ENCODE measurements around the gene MSI2.

Gene MSI2

DNA sequence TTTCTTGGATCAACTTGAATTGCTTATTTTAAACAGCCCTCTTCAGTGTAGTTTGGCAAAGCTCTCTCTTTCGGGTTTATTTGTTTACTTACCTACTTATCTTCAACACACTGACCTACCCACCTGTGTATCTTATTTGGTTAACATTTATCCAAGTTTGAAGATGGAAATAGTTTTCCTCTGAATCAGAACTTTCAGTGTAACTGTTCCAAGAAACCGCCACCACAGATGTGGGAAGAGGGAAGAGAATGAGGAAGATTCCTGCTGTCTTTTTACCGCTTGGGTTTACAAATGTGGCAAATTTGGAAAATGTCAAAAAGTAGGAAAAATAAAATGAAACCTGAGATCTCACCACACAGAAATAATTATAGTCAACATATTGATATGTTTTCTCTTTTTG, 115.8 kb downstream of the MSI2 start:
- DNase-seq, result peak; percentile 52

DNA sequence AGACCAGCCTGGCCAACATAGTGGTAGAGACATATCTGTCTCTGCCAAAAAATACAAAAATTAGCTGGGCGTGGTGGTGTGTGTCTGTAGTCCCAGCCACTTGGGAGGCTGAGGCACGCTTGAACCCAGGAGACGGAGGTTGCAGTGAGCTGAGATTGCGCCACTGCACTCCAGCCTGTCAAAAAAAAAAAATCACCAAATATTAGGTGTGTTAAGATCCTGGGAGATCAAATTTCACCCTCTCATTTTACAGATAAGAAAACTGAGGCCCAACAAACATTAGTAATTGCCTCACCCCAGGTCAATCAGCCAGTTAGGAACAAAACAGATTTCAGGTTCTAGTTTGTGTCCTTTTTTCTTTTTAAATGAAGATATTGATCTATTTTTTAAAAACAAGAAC, 116.7 kb downstream of the MSI2 start:
- DNase-seq, result no peak

DNA sequence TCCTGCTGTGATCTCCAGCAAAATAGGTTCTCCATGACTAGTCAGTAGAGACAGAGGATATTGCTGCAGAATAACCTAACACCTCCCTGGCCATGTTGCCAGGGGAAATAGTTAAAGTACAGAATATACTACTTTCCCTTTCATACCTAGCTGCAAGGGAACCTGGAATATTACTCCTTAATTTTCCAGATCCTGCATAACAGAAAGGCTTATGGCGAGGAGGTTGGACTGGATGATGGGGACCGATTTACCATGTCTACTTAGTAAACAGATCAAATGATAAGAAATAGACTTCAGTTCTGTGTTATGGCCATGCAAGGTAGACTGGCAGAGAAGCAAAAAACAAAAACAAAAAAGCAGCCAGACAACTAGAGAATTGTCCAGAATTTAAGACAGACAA, 117.4 kb downstream of the MSI2 start:
- DNase-seq, result no peak

DNA sequence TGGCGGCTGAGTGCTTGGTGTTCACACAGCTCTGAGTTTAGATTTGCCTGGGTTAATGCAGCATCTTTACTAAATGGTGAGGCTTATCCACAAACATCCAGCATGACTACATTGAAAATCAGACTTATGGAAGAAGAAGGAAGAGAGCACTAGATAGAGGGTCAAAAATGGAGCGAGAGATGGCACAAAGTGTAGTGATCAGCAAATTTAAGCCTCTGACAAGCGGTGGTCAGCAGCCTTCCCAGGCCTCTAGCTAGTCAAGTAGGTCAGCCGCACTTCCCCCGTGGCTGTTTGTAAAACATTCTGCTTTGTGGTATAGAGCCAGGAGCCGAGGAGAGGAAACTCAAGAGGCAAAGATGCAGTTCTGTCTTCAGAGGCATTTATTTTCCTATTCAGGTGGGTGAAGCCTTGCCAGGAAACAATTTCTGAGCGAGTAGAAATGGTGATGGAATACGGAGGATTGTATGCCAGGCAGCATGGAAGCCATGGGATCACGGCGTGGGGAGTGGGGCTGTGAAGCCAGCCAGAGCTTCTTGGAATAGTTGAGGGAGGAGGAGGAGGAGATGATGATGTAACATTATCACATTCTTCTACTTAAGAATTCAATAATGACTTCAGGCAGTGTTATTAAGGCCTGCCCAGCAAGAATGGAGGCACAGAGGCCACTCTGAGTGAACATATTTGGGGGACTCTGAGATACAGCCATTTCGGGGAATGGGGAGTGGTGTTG, 118.9 kb downstream of the MSI2 start:
- DNase-seq, result no peak

DNA sequence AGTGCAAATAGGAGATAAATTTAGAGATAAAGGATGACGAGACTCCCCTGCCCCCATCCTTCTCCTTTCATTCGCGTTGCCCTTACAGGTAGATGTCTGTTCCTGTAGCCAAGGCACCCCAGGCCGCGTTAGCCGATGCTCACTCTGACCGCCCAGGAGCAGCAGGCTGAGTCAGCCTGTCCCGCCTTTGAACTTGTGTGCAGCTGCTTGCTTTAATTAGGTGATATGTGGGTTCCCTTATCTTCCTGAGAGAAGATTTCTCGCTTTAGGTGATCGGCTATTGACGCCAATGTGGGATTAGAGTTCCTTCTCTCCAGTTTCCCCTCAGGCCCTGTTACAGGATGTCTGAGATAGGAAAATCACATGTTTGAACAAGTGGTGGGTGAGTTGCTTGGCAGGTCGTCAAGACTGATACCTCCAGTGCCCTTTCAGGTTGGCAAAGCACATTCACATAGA, 119.5 kb downstream of the MSI2 start:
- DNase-seq, result no peak

DNA sequence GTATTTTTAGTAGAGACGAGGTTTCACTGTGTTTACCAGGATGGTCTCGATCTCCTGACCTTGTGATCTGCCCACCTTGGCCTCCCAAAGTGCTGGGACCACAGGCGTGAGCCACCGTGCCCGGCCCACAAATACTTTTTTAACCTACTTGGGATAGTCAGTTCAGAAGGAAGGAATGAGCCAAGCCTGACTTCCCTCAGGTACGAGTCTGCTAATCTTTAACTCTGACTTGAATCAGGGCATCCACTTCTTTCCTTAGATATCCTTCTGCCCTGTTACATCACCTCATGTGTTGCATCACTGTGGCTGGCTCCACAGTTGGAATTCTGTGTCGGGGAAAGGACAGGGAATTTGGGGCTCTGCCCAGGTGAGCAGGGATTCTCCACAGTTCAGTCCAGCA, 120.8 kb downstream of the MSI2 start:
- DNase-seq, result no peak

DNA sequence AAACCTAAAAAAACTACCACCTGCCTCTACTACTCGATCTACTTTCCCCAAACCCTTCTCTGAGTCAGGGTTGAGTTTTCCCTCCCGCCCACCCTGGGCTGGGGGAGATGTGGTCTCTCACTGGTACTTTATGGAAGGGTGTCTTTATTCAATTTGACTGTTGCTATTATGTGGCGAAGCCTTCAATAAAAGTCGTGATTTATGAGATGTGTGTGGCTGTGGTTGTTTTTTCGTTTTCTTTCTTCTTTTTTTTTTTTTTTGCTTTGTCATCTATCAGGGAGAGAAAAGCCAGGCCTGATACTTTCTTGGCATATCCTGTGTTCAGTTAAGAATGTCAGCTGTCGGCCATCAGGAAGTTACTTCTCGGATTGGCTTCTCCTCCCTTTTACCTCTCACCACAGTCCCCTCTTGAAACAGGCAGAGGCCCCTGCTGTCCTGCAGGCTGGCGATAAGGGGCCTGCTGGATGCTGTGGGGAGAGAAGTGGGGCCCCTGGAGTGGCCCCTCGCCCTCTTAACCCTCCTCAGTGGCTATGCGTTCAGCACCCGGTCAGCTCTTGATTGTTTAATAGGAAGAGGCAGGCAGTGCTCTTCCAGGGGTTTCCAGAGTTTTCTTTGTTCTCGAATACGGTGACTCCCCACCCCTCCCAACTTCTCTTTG, 123.0 kb downstream of the MSI2 start:
- DNase-seq, result no peak

DNA sequence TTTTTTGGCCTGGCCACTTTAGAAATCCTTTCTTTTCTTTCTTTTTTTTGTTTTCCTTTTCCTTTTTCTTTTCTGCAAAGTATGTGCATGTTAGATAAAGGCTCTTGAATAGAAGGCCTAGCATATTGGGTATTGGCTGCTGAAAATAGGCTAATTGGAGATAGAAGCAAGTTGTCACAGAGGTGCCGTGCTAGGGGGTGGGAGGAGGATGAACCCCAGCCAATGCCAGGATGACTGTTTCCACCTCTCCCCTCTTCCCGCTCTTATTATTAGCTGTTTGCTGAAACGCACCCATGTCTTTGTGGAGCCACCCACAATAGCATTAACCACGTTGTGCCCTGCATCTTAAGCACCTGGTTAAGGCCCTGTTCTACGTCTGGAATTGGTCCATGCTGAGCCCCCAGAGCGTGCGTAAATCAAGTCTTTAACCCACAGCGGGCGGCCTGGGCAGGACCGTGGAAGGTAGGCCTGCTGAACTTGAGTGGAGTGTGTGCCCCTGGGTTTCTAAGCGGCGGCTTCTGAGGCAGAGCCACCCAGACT, 123.6 kb downstream of the MSI2 start:
- no peak for DNase-seq

DNA sequence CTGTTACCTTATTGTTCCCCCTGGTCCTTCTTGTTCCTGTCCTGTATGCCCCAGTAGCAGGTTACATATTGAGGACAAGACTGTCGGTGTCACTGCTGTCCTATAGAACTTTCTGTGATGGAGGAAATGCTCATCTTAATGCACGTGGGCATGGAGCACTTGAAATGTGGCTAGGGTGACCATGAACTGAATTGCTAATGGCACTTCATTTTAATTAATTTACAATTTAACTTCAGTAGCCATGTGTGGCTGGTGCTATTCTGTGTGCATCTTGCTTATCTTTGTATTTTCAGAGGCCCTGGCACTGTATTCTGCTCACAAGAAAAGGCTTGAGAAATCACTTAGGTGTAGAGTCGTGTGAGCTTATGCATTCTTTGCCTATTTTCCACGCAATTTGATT, 125.2 kb downstream of the MSI2 start:
- DNase-seq, result no peak

DNA sequence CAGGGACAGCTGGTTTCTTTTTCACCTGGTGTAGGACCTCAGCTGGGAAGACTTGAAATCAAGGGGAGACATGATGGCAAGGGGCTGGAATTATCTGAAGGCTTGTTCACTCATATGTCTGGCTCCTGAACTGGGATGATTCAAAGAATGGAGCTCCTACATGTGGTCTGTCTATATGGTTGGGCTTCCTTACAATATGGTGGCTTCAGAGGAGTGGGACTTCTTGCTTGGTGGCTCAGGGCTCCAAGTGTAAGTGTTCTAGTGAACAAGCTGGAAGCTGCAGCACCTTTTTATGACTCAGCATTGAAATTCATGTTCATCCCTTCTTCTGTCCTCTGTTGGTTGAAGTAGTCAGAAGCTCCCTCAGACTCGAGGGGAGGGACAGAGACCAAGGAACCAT, 127.9 kb downstream of the MSI2 start:
- DNase-seq, result no peak

DNA sequence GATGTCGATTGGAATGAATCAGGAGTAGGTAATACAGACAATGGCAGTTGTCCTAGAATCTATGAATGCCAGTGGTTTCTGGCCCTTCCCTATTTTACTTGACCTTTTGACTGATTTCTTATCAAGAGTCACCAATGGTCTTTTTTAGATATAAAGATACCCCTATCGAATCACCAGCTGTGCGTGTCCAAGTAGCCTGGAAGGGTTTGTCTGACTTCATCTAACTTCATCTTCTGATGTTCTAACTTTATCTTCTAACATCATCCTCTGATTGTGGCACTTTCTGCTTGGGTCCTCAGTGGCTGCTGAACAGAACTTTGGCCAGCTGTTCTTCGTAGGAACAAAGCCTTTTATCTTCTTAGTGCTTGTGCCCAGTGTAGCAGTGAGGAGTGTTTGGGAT, 129.7 kb downstream of the MSI2 start:
- DNase-seq, result no peak

DNA sequence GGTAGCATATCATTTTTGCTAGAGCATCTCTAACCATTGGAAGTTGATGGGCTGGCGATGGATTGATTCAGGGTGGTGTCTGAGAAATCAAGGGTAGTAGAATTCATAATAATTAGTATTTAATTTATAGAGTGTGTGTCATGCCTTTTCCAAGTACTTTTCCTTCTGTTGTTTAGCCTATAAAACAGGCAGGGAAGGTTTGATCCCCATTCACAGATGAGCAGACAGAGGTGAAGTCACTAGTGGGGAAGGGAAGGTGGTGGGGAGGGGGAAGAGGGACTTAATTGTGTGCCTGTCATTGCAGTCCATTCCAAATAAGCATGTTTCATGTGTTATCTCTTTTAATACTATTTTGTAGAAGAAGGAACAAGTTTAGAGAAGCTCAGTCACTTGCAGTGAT, 131.3 kb downstream of the MSI2 start:
- no peak for DNase-seq

DNA sequence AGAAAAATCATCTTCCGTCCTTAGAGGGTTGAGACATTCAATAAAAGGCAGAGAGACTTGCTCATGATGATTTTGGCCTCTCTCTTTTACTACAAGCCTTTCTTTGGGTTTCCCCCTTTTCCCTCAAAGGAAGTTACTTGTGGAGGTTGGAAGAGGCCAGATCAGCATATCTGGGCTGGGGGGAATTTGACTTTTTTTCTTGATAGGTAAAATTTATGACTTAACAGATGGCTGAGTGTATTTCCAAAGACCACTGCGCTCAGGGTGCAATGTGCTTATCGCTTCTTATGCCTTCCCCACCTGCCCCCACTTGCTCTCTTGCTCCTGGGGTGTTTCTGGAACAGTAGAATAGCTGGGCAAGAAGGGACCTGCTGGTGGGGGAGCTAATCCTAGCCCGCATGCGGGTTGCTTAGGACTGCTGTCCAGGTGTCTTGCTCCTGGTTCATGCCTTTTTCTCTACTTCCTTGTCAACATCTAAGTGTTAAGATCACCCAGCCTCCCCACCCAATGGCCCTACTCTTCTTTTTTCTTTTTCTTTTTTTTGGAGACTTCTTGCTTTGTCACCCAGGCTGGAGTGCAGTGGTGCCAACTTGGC, 131.9 kb downstream of the MSI2 start:
- no peak for DNase-seq

DNA sequence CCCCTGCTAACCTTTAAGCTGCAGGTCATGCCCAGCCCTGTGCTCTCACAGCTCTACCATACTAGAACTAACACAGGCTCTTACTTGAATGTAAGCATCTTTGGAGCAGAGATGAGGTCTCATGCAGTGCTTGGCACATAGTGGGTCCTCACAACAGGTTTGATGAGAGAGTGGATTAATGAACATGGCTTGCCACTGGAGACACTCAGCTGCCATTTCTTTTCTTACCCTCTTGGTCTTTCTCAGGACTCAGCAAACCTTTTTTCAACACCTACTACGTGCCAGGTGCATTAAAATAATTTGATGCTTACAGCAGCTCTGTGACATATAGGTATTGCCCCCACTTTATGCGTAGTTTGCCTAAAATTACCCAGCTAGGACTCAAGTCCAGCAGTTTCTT, 133.2 kb downstream of the MSI2 start:
- DNase-seq, result no peak

DNA sequence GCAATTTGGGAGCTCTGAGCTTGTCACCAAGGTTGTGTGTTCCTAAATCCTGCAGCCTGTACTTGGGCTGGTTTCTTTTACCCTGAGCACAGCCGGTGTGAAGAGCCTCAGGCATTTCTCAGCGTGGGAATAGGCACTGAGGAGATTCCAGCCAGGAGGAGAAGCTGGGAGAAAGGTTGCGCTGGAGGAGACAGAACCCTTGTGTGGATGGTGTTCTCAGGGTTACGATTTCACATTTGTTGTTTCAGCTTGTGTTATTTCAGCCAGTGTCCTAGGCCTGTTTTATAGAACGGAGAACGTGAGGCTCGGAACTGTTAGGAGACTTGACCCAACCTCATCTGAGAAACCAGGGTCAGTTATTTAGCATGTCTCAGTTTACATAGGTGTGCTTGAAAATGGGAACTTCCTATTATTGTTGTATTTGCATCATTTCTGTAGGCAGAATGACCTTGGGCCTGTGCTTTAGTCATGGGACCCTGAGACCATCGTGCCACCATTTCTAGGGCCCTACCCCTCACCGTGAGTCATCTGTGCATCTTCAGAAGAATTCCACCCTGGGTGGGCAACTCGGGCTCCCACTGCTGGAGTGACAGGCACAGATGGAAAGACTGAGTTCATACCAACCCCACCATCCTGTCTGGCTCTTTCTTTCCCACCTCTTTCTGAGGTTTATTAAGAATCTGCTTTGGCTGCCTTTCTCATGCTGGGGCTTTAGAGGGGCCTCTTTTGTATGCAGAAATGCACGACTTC, 134.9 kb downstream of the MSI2 start:
- DNase-seq, result peak; percentile 83

DNA sequence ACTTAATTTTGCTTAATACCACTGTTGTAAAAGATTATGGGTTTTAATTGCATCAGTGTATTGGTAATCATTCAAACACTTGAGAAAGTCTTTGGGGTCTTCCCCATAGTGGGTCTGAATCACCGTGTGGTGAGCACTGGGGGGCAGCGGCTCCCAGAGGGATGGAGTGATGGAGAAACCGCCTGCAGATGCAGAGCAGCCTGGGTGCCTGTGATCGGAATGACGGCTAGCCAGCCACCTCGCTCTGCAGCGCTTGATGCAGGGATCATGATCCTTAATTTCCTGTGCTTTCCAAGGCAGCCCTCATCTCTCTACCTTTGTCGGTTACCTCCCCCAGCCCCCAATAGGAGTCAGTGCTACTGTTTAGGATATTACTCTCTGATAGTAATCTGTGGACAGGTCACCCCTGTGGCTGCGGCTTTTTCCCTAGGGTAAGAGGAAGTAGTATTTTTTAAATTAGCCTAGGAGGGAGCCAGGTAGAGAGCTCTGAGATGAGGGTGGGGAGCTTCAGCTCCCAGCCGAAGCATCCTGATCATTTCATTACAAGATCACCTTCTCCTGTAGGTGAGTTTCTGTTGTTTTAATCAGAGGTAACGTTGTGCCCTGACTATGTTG, 135.6 kb downstream of the MSI2 start:
- no peak for DNase-seq

DNA sequence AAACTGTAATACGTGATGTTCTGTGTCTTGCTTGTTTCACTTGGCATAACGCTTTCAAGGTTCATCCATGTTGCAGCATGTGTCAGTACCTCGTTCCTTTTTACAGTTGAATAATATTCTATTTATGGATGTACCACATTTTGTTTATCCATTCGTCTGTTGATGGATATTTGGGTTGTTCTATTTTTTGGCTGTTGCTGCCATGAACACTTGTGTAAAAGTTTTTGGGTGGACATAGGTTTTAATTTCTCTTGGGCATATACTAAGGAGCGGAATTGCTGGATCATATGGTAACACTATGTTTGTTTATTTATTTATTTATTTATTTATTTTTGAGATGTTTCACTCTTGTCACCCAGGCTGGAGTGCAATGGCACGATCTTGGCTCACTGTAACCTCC, 137.0 kb downstream of the MSI2 start:
- no peak for DNase-seq

DNA sequence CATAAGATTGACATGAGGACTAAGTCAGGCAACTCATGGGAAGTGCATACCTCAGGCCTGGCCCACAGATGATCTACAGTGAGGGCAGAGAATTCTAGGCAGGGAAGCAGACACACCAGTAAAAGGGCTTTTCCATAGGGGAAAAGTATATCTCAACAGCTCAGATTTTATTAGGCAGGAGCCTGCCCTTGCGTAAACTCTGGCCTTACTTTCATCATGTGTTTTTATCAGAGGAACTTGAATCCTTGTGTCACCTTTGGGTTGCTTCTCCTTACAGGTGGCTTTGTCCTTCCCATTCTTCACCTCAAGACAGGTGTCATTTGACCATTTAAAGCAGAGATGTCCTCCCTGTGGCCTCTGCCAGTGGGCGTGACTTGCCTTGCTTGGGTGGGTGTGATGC, 138.1 kb downstream of the MSI2 start:
- no peak for DNase-seq

DNA sequence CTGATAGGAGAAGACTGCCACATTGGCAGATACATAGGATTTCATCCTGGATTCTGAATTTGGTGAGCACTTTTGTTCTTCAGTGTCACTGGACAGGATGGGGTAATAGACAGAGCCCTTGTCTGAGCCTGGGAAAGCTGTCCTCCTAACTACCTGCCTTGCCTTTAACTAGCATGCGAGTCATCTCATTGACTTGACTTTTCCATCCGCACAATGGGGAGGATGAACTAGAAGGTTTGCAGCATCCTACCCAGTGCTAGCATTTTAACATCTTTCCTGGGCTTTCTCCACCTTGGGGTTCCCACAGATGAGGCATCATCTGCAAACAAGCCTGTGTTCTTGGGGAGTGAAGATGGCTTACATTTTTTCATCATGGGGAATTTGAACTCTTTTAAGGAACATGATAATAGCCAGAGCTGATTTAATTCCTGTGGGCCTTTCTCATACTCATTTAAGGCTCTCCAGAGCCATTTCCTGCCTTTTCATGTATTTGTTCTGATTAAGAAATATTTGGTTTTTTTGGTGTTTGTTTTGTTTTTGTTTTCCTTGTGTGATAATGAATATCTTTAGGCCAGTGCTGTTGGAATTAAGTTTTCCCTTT, 139.5 kb downstream of the MSI2 start:
- DNase-seq, result no peak

DNA sequence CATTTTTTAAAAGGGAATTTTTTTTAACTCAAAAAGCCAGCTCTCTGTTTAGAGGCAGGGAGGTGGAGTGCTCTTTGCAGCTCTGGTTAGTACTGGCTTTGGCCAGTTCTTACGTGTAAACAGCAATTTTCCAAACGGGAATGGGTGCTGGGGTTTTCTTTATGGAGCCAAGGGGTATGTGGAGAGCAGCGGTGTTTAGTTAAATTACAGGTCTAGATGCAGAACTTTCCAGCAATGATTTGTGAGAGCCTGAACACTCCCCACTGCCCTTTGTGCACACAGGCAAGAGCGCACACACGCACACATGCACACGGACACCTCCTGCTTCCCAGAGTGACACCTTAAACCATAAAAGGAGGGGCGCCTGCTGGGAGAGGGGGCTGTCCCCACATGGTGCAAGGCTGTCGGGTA, 140.2 kb downstream of the MSI2 start:
- DNase-seq, result no peak

DNA sequence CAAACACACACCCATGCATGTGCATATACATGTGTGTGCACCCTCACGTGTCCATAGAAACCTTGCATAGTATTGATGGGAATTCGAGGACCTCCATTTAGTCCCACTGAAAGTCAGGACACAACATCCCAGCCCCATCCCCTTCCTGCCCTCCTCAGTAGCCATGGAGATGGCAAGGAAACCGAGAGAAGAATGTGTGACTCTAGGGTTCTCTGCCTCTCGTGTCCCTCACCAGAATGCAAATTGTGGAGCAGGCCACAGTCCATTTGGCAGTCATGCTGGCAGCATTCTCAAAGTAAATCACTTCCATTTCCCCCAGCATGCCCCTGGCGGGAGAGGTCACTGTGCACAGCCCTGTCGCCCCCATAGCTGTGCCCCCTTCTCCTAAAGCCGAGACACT, 141.1 kb downstream of the MSI2 start:
- no peak for DNase-seq

DNA sequence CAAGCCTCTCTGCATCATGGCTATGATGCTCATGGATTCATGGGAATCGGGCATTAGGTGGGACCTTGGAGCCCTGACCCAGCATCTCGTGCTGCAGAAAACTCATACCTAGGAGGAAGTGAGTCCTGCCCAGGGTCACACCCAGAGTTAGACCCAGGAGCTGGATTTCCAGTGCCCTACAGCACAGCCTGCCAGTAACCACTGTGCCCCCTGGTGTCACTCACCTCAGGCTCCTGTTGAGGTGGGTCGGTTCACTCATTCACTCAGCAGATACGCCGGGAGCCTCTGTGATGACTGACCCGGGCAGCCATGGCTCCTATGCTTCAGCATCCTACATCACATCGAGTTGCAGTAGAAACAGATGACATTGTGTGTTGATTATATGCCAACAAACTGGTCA, 143.4 kb downstream of the MSI2 start:
- DNase-seq, result no peak

DNA sequence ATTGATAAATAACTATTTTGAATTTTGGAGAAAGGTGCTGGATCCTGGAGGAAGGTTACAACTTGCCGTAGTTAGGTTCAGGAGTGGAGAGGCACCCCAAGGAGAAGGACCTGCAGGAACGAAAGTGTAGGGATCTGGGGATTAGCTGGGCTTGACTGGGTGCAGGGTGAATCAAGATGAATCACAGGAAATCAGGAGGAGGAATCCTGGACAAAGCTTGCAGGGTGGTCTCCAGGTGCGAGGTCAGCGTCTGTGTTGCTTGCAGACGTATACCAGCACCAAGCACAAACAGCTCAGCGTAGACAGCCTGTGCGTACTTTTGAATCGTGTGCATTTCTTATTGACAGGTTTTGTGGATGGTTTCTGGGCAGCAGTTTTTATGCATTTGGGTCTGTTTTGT, 144.3 kb downstream of the MSI2 start:
- DNase-seq, result no peak

Data from NCI-H1105 treated with DMSO at 0.1 percent for 48 hours (cell line).